Panc1 (cell line): Measurements from ENCODE around the gene SLC13A3. TPM values are rescaled to one million over a fixed set of nuclear protein-coding genes. Genes with fewer than 3 reads are reported as not detected.

Experiments used
- ATAC-seq: fragments of 200-7000 bp; cut with Tn5 transposase; 2 replicates; pipeline ENCODE4 v1.9.1; 2020; ENCODE audit warnings: mild to moderate bottlenecking, moderate library complexity
- BruUV-seq: library from RNA; stranded (reverse); fragments of 400-500 nt; replicated peaks from 2 replicates; lab custom pipeline; 2021; lab: Mats Ljungman, UMichigan
- CTCF ChIA-PET: fragments of 300-600 bp; sonication (Branson Sonifier 250); formaldehyde crosslinking; loops from one replicate; lab custom pipeline; 2022; ENCODE audit warnings: antibody characterized with exemption; lab: Charles Lee
- POLR2A ChIA-PET: fragments of 300-600 bp; sonication (Branson Sonifier 250); formaldehyde crosslinking; loops from one replicate; lab custom pipeline; 2022; ENCODE audit warnings: antibody characterized with exemption; lab: Charles Lee
- DNase-seq: peaks from one replicate; pipeline ENCODE4 v3.0.0-alpha.2; 2010; ENCODE audit warnings: low read depth, low spot score
- H3K27ac ChIP-seq: 2 replicates; pipeline ENCODE4 v1.5.1; 2011; ENCODE audit warnings: mild to moderate bottlenecking, low read length, inconsistent platforms
- H3K27me3 ChIP-seq: fragments of 200-500 bp; sonication (Bioruptor generic); 2 replicates; pipeline ENCODE4 v1.6.0; 2014; ENCODE audit warnings: low read length, inconsistent platforms; ENCODE audit not compliant: control insufficient read depth, insufficient read depth
- H3K36me3 ChIP-seq: fragments of 200-500 bp; sonication (Bioruptor generic); 2 replicates; pipeline ENCODE4 v1.5.1; 2014; ENCODE audit warnings: inconsistent platforms, mild to moderate bottlenecking, low read length, moderate library complexity; ENCODE audit not compliant: control insufficient read depth, insufficient read depth
- H3K4me1 ChIP-seq: 2 replicates; pipeline ENCODE4 v1.5.1; 2011; ENCODE audit warnings: inconsistent platforms, mild to moderate bottlenecking, low read length, moderate library complexity; ENCODE audit not compliant: control insufficient read depth, insufficient read depth
- H3K4me3 ChIP-seq, 2 experiments: 2 replicates each; pipeline ENCODE4 v1.5.1; 2011 to 2012; ENCODE audit warnings: low read depth in 2 of 2, low read length in 2 of 2, mild to moderate bottlenecking in 2 of 2, inconsistent platforms in 1 of 2, moderate library complexity in 1 of 2
- H3K9me3 ChIP-seq: fragments of 200-500 bp; sonication (Bioruptor generic); 2 replicates; pipeline ENCODE4 v1.5.1; 2014; ENCODE audit warnings: low read depth, mild to moderate bottlenecking, inconsistent platforms, low read length, moderate library complexity; ENCODE audit not compliant: control insufficient read depth, insufficient read depth
- POLR2AphosphoS5 ChIP-seq: IDR thresholded peaks from 2 replicates; pipeline ENCODE4 v1.6.1; 2012; ENCODE audit warnings: mild to moderate bottlenecking, low read depth, low read length, moderate library complexity
- SIN3A ChIP-seq: IDR thresholded peaks from 2 replicates; pipeline ENCODE4 v1.6.1; 2012; ENCODE audit warnings: low read depth, mild to moderate bottlenecking, low read length, moderate library complexity, borderline replicate concordance; ENCODE audit not compliant: insufficient read depth
- TCF7L2 ChIP-seq: IDR thresholded peaks from 2 replicates; pipeline ENCODE4 v1.6.1; 2011; ENCODE audit warnings: mild to moderate bottlenecking, low read depth, low read length, inconsistent platforms
- in situ Hi-C: cut with HindIII; loops from 2 replicates; pipeline ENCODE4 v1.10.0; 2016; ENCODE audit warnings: low sequenced_read_pairs, low pct_unique_long_range_greater_than_20kb
- intact Hi-C: fragments of 100-400 bp; cut with micrococcal nuclease; formaldehyde crosslinking; loops from one replicate; pipeline ENCODE4 v1.10.0; 2022; ENCODE audit not compliant: unreplicated experiment
- total RNA-seq: library from RNA; stranded (reverse); gene quantifications from one replicate; pipeline ENCODE4 v1.2.1, GENCODE V29; 2021; ENCODE audit not compliant: unreplicated experiment
- TF ChIP-seq, protein P1 (sequence below): fragments of 450-650 bp; IDR thresholded peaks from 2 replicates; pipeline ENCODE4 v1.5.1; 2017; ENCODE audit warnings: mild to moderate bottlenecking
- TF ChIP-seq, protein P2 (sequence below), 2 experiments: IDR thresholded peaks; 2 replicates each; pipeline ENCODE4 v1.6.1; 2011 to 2012; ENCODE audit warnings: low read depth in 2 of 2, control low read depth in 1 of 2, low read length in 1 of 2, mild to moderate bottlenecking in 1 of 2, moderate library complexity in 1 of 2; ENCODE audit not compliant: insufficient read depth in 1 of 2

SLC13A3 gene
- total RNA-seq, 1 experiment from 2014 or later = 0.31 TPM

- DNase-seq (no peak), ATAC-seq (no peak)
- in situ Hi-C loops = no loop called here
- ChIA-PET POLR2A (no interaction called here), CTCF (no interaction called here)
- H3K27ac ChIP-seq = no peak overlapping the region
- intact Hi-C loops = no loop called here
- H3K9me3 ChIP-seq = no peaks in the 10 kb centered on the region
- TF ChIP-seq TCF7L2 (no peak), POLR2AphosphoS5 (no peak), SIN3A (no peak)
- TF ChIP-seq, protein P1, sequence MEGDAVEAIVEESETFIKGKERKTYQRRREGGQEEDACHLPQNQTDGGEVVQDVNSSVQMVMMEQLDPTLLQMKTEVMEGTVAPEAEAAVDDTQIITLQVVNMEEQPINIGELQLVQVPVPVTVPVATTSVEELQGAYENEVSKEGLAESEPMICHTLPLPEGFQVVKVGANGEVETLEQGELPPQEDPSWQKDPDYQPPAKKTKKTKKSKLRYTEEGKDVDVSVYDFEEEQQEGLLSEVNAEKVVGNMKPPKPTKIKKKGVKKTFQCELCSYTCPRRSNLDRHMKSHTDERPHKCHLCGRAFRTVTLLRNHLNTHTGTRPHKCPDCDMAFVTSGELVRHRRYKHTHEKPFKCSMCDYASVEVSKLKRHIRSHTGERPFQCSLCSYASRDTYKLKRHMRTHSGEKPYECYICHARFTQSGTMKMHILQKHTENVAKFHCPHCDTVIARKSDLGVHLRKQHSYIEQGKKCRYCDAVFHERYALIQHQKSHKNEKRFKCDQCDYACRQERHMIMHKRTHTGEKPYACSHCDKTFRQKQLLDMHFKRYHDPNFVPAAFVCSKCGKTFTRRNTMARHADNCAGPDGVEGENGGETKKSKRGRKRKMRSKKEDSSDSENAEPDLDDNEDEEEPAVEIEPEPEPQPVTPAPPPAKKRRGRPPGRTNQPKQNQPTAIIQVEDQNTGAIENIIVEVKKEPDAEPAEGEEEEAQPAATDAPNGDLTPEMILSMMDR = no peak
- TF ChIP-seq, protein P2, sequence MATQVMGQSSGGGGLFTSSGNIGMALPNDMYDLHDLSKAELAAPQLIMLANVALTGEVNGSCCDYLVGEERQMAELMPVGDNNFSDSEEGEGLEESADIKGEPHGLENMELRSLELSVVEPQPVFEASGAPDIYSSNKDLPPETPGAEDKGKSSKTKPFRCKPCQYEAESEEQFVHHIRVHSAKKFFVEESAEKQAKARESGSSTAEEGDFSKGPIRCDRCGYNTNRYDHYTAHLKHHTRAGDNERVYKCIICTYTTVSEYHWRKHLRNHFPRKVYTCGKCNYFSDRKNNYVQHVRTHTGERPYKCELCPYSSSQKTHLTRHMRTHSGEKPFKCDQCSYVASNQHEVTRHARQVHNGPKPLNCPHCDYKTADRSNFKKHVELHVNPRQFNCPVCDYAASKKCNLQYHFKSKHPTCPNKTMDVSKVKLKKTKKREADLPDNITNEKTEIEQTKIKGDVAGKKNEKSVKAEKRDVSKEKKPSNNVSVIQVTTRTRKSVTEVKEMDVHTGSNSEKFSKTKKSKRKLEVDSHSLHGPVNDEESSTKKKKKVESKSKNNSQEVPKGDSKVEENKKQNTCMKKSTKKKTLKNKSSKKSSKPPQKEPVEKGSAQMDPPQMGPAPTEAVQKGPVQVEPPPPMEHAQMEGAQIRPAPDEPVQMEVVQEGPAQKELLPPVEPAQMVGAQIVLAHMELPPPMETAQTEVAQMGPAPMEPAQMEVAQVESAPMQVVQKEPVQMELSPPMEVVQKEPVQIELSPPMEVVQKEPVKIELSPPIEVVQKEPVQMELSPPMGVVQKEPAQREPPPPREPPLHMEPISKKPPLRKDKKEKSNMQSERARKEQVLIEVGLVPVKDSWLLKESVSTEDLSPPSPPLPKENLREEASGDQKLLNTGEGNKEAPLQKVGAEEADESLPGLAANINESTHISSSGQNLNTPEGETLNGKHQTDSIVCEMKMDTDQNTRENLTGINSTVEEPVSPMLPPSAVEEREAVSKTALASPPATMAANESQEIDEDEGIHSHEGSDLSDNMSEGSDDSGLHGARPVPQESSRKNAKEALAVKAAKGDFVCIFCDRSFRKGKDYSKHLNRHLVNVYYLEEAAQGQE (IDR thresholded peaks at IDR 0.05; ENCODE audit: insufficient read depth in 1 of 2, low read depth in 2 of 2, low read length in 1 of 2) = no peak
- H3K36me3 ChIP-seq = no peaks in the 10 kb centered on the region
- H3K27me3 ChIP-seq = no peaks in the 10 kb centered on the region
- no TSS peak for BruUV-seq
- H3K4me3 ChIP-seq = no peak overlapping the region
- H3K4me1 ChIP-seq = no peaks in the 10 kb centered on the region
Measured at GRCh38 chr20:46634528-46634927, 16.7 kb downstream of the SLC13A3 start.

DNA sequence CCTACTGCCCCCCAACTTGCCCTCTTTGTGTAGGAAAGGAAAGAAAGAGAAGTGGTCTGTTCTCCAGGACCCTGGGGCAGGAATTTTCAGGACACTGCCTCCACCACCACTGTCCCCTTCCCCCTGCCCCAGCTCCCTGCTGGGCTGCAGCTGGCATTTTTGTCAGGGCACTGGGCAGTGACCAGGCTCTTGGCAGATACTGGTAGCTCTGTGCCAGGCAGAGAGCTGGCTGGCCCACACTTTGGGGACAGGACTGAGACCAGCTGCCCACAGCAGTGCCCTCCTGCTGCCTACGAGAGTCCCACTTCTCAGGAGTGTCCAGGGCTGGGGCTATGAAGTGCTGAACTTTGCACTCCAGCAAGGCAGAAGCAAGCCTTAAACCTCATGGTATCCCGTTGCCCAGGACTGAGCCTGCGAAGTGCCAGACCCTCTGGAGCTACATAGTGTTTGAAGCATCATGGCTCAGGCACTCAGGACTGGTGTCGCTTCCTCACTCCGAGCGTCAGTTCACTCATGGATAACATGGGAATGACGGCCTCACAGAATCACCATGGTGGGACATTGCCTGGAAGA lies 19.3 kb downstream of the SLC13A3 start:
- intact Hi-C loops (no loop called here), in situ Hi-C loops (no loop called here)
- H3K4me1 ChIP-seq = no peaks in the 10 kb centered on the region
- ATAC-seq = no peak
- ChIA-PET CTCF (no interaction called here), POLR2A (interaction anchor here (0.6 kb wide), 2 partner anchors 55 to 211 kb away, joined by 3 to 9 read pairs; no protein-coding TSS in a partner anchor)
- no peak overlapping the region for H3K27ac ChIP-seq
- DNase-seq = no peak
- no peaks in the 10 kb centered on the region for H3K36me3 ChIP-seq
- no peaks in the 10 kb centered on the region for H3K9me3 ChIP-seq
- TF ChIP-seq, protein P2 (IDR thresholded peaks at IDR 0.05; ENCODE audit: insufficient read depth in 1 of 2, low read depth in 2 of 2, low read length in 1 of 2) = no peak
- TF ChIP-seq POLR2AphosphoS5 = no peak
- TF ChIP-seq SIN3A = no peak
- TF ChIP-seq, protein P1 = no peak
- TF ChIP-seq TCF7L2 = no peak
- BruUV-seq = no TSS peak
- H3K27me3 ChIP-seq = no peaks in the 10 kb centered on the region
- H3K4me3 ChIP-seq = no peak overlapping the region
